Measurements from ENCODE around the gene SEZ6L. TPM values are rescaled to one million over a fixed set of nuclear protein-coding genes. Genes with fewer than 3 reads are reported as not detected.

SEZ6L gene
- total RNA-seq, 1 experiment from 2014 or later, result not detected

DNA sequence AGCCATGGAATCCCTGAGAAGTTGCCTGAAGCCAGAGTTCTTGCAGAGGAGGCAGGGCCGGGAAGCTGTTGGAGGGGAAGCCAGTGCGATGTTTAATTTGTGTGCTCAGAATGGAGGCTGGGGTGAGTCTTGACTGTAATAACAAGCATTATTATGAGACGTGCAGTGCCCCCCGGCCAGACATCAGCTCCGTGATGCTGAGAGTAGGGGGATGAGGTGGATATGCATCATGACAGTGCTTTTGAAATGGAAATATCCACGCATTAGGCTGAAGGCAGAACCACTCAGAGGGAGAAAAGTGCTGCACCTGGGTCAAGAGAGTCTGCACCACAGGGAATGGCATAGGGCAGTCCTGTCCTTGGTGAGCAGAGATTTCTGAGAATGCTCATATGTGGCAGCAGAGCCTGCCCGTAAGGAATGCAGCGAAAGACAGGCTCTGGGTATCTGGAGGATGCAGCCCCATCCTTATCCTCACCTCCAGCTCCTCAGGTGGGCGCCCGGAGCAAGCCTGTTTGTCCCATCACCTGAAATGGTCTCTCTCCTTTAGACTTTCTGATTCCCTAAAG, 37.6 kb upstream of the SEZ6L start:
- H3K9me2 ChIP-seq (replicated peaks; ENCODE audit: low read length), result no peaks in the 10 kb centered on the region
- no peaks in the 10 kb centered on the region for H3K79me2 ChIP-seq (ENCODE audit: low read length)
- H3K9ac ChIP-seq (ENCODE audit: low read length), result no peak overlapping the region
- BruUV-seq (replicated peaks), result no TSS peak
- no peak for ATAC-seq
- ChIA-PET CTCF (no interaction called here), POLR2A (ENCODE audit: unreplicated experiment) (no interaction called here)
- no peaks in the 10 kb centered on the region for H3K4me1 ChIP-seq (ENCODE audit: insufficient read depth, low read length)
- TF ChIP-seq EZH2 (IDR thresholded peaks at IDR 0.05; ENCODE audit: low read length, unreplicated experiment) (no peak), EZH2phosphoT487 (IDR thresholded peaks at IDR 0.05; ENCODE audit: borderline replicate concordance, low read length) (no peak)
- TF ChIP-seq, protein P1, sequence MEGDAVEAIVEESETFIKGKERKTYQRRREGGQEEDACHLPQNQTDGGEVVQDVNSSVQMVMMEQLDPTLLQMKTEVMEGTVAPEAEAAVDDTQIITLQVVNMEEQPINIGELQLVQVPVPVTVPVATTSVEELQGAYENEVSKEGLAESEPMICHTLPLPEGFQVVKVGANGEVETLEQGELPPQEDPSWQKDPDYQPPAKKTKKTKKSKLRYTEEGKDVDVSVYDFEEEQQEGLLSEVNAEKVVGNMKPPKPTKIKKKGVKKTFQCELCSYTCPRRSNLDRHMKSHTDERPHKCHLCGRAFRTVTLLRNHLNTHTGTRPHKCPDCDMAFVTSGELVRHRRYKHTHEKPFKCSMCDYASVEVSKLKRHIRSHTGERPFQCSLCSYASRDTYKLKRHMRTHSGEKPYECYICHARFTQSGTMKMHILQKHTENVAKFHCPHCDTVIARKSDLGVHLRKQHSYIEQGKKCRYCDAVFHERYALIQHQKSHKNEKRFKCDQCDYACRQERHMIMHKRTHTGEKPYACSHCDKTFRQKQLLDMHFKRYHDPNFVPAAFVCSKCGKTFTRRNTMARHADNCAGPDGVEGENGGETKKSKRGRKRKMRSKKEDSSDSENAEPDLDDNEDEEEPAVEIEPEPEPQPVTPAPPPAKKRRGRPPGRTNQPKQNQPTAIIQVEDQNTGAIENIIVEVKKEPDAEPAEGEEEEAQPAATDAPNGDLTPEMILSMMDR (conservative IDR thresholded peaks at IDR 0.05; ENCODE audit: low read depth, low read length), result no peak
- no peak for DNase-seq
- no peak overlapping the region for H3K27ac ChIP-seq (ENCODE audit: low read length)
- H3K4me3 ChIP-seq (ENCODE audit: low read length), result no peak overlapping the region
- intact Hi-C loops (cut with micrococcal nuclease), result no loop called here
- H4K20me1 ChIP-seq (ENCODE audit: low read length), result no peaks in the 10 kb centered on the region
- no peaks in the 10 kb centered on the region for H3K27me3 ChIP-seq (ENCODE audit: low read length)
- no peaks in the 10 kb centered on the region for H3K36me3 ChIP-seq (ENCODE audit: low read depth, low read length)
- H3F3A ChIP-seq (ENCODE audit: low read length, unreplicated experiment), result no peaks in the 10 kb centered on the region
- H3K9me3 ChIP-seq (ENCODE audit: low read length), result no peaks in the 10 kb centered on the region
- no peak overlapping the region for H3K4me2 ChIP-seq (ENCODE audit: low read length)
- no peak overlapping the region for H2AFZ ChIP-seq (ENCODE audit: low read length)

DNA sequence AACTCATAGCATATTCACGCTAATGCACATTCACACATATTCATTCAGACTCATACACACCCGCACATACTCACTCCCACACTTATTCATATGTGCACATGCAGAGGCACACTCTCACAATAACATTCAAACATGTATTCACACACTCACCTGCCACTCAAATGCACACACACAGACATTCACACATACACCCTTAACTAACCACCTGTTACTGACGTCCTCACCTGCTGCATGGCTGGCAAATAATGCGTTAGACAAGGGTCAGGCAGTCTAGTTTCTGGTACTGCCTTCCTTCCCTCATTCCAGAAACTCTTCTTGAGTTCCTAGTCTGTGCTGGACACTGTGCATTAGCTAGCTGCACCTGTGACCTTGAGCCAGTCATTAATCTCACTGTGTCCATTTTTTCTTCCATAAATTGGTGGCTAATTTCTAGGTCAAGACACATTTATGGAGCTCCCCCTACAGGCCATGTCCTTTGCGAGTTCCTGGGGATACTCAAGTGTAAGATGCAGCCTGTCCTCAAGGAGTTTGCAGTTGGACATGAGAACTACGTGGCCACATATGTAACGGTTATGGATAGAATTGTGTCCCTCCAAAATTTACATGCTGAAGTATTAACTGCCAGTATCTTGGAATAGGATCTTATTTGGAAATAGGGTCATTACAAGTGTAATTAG, 34.5 kb upstream of the SEZ6L start:
- Histone ChIP-seq H3K9me2 (replicated peaks; ENCODE audit: low read length) (no peaks in the 10 kb centered on the region), H3K9ac (ENCODE audit: low read length) (no peak overlapping the region), H3K4me2 (ENCODE audit: low read length) (no peak overlapping the region), H3K27me3 (ENCODE audit: low read length) (no peaks in the 10 kb centered on the region), H3K79me2 (ENCODE audit: low read length) (no peaks in the 10 kb centered on the region), H3K36me3 (ENCODE audit: low read depth, low read length) (no peaks in the 10 kb centered on the region), H3K9me3 (ENCODE audit: low read length) (no peaks in the 10 kb centered on the region), H3K27ac (ENCODE audit: low read length) (no peak overlapping the region), H3F3A (ENCODE audit: low read length, unreplicated experiment) (no peaks in the 10 kb centered on the region), H3K4me1 (ENCODE audit: insufficient read depth, low read length) (no peaks in the 10 kb centered on the region), H4K20me1 (ENCODE audit: low read length) (no peaks in the 10 kb centered on the region), H2AFZ (ENCODE audit: low read length) (no peak overlapping the region), H3K4me3 (ENCODE audit: low read length) (no peak overlapping the region)
- ATAC-seq (no peak), DNase-seq (no peak)
- ChIA-PET POLR2A (ENCODE audit: unreplicated experiment) (no interaction called here), CTCF (no interaction called here)
- intact Hi-C loops (cut with micrococcal nuclease), result no loop called here
- TF ChIP-seq, protein P1 (conservative IDR thresholded peaks at IDR 0.05; ENCODE audit: low read depth, low read length), result peak; percentile 35; the same call in 1 of the 2 replicates
- no peak for TF ChIP-seq EZH2 (IDR thresholded peaks at IDR 0.05; ENCODE audit: low read length, unreplicated experiment)
- no TSS peak for BruUV-seq (replicated peaks)

DNA sequence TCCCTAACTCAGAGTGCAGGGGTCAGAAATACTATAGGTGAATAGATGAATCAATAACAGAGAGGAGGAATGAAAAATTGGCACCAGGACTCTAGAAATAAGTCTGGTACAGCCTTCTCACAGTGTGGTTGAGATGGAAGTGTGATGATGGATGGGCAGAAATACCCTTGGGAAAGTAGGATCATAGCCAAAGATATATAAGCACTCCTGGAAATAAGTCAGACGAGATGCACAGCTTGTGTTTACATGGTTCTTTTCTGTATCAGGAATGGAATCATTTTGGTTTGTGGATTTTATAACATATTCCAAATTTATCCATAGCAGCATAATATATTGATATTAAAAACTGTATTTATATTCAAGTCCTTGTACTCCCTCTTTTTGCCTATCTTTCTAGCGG, 33.5 kb upstream of the SEZ6L start:
- TF ChIP-seq EZH2 (IDR thresholded peaks at IDR 0.05; ENCODE audit: low read length, unreplicated experiment), result no peak
- TF ChIP-seq EZH2phosphoT487 (IDR thresholded peaks at IDR 0.05; ENCODE audit: borderline replicate concordance, low read length), result no peak
- TF ChIP-seq, protein P1 (conservative IDR thresholded peaks at IDR 0.05; ENCODE audit: low read depth, low read length), result no peak
- POLR2A ChIA-PET (ENCODE audit: unreplicated experiment), result no interaction called here
- Histone ChIP-seq H3K9ac (ENCODE audit: low read length) (no peak overlapping the region), H2AFZ (ENCODE audit: low read length) (no peak overlapping the region), H3F3A (ENCODE audit: low read length, unreplicated experiment) (no peaks in the 10 kb centered on the region), H3K36me3 (ENCODE audit: low read depth, low read length) (no peaks in the 10 kb centered on the region), H3K9me3 (ENCODE audit: low read length) (no peaks in the 10 kb centered on the region), H3K4me3 (ENCODE audit: low read length) (no peak overlapping the region), H3K27me3 (ENCODE audit: low read length) (no peaks in the 10 kb centered on the region), H4K20me1 (ENCODE audit: low read length) (no peaks in the 10 kb centered on the region), H3K27ac (ENCODE audit: low read length) (no peak overlapping the region), H3K4me2 (ENCODE audit: low read length) (no peak overlapping the region), H3K79me2 (ENCODE audit: low read length) (no peaks in the 10 kb centered on the region), H3K9me2 (replicated peaks; ENCODE audit: low read length) (no peaks in the 10 kb centered on the region), H3K4me1 (ENCODE audit: insufficient read depth, low read length) (no peaks in the 10 kb centered on the region)
- BruUV-seq (replicated peaks), result no TSS peak
- no peak for DNase-seq
- CTCF ChIA-PET, result no interaction called here
- intact Hi-C loops (cut with micrococcal nuclease), result no loop called here
- ATAC-seq, result no peak
